ENCODE results near the gene FADS1. TPM values are rescaled to one million over a fixed set of nuclear protein-coding genes. Genes with fewer than 3 reads are reported as not detected.

FADS1 gene
- total and polyA plus RNA-seq, 2 of the 8 experiments (the other 6 are each of a cell fraction or from before 2014, with no cell fraction given): 115 to 141 TPM

DNA sequence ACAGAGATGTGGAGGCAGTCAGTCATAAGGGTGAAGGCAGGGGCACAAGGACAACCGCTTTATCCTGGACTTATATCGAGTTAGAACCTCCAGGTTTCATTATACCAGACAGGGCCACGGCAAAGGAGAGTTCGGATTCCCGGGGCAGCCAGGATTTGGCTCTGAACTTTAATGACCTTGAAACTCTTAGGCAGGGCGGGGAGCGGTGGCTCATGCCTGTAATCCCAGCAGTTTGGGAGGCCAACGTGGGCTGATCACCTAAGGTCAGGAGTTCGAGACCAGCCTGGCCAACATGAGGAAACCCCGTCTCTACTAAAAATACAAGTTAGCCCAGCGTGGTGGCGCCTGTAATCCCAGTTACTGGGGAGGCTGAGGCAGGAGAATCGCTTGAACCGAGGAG, 65.4 kb downstream of the FADS1 start:
- H3K4me1 ChIP-seq (replicated peaks in 1 of 4; ENCODE audit: control insufficient read depth in 3 of 4, insufficient read depth in 4 of 4, low read length in 3 of 4): peaks cover 6 to 28% (median 16%) of the 10 kb centered on the region in 4 experiments
- FAIRE-seq: no peak
- TF ChIP-seq CBX8 (IDR thresholded peaks at IDR 0.05; ENCODE audit: borderline replicate concordance, low read depth, low read length) (no peak), CHD2 (IDR thresholded peaks at IDR 0.05; ENCODE audit: low read length) (no peak), CEBPB (IDR thresholded peaks at IDR 0.05; ENCODE audit: low read depth, low read length) (no peak), YY1 (IDR thresholded peaks at IDR 0.05; ENCODE audit: low read depth, low read length) (no peak), ASH2L (IDR thresholded peaks at IDR 0.05; ENCODE audit: low read length) (no peak), SP2 (IDR thresholded peaks at IDR 0.05; ENCODE audit: low read length) (no peak), SIX5 (IDR thresholded peaks at IDR 0.05; ENCODE audit: low read depth, low read length) (no peak), TAF7 (optimal IDR thresholded peaks at IDR 0.05; ENCODE audit: borderline replicate concordance, low read depth, low read length) (no peak), CHD1 (IDR thresholded peaks at IDR 0.05; ENCODE audit: low read depth, low read length) (no peak), BRCA1 (IDR thresholded peaks at IDR 0.05; ENCODE audit: low read depth, low read length) (no peak), CBX5 (IDR thresholded peaks at IDR 0.05; ENCODE audit: low read depth, low read length) (no peak), TCF12 (IDR thresholded peaks at IDR 0.05; ENCODE audit: low read depth, low read length) (no peak), KDM4A (IDR thresholded peaks at IDR 0.05; ENCODE audit: low read depth, low read length, severe bottlenecking) (no peak)
- TF ChIP-seq, protein P1, sequence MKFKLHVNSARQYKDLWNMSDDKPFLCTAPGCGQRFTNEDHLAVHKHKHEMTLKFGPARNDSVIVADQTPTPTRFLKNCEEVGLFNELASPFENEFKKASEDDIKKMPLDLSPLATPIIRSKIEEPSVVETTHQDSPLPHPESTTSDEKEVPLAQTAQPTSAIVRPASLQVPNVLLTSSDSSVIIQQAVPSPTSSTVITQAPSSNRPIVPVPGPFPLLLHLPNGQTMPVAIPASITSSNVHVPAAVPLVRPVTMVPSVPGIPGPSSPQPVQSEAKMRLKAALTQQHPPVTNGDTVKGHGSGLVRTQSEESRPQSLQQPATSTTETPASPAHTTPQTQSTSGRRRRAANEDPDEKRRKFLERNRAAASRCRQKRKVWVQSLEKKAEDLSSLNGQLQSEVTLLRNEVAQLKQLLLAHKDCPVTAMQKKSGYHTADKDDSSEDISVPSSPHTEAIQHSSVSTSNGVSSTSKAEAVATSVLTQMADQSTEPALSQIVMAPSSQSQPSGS (IDR thresholded peaks at IDR 0.05; ENCODE audit: low read length): no peak

More for the DNA sequence above, 65.4 kb downstream of the FADS1 start:
- no peaks in the 10 kb centered on the region for H3K9me3 ChIP-seq (ENCODE audit: insufficient read depth in 2 of 2, low read depth in 1 of 2, low read length in 1 of 2)
- H3K18ac ChIP-seq (ENCODE audit: extremely low read depth, low read length): no peak overlapping the region
- no peaks in the 10 kb centered on the region; the same call in 1 of the 2 replicates for H3K23me2 ChIP-seq (ENCODE audit: low read depth, low read length)
- no peak overlapping the region for H2BK20ac ChIP-seq (ENCODE audit: low read length)
- H4K20me1 ChIP-seq (replicated peaks in 1 of 2; ENCODE audit: control insufficient read depth in 1 of 2, insufficient read depth in 2 of 2, low read length in 2 of 2): no peaks in the 10 kb centered on the region
- no peak overlapping the region for H3K9ac ChIP-seq (replicated peaks in 1 of 4; ENCODE audit: extremely low read depth in 1 of 4, low read depth in 3 of 4, low read length in 3 of 4)
- H2BK120ac ChIP-seq (replicated peaks; ENCODE audit: low read depth, low read length): no peak overlapping the region
- no peaks in the 10 kb centered on the region for H3K79me1 ChIP-seq (ENCODE audit: low read depth, low read length)
- no peak overlapping the region for H3K14ac ChIP-seq (ENCODE audit: insufficient read length)
- no peak overlapping the region for H3K23ac ChIP-seq (ENCODE audit: insufficient read length)
- WGBS, 2 experiments (ENCODE audit: extremely low coverage in 1 of 2, insufficient coverage in 1 of 2, insufficient read length in 1 of 2, insufficient replicate concordance in 2 of 2, low coverage in 1 of 2, low lambda C conversion rate in 2 of 2, missing lambda C conversion rate in 1 of 2): 92% methylated on average over 14 of the region's 14 CpGs; no CpG with 5 or more reads in 1 of the 2 experiments
- H3K27ac ChIP-seq (ENCODE audit: low read depth, low read length): no peak overlapping the region
- no peak for DNase-seq (ENCODE audit: low read depth in 1 of 2, low spot score in 2 of 2)
- H4K5ac ChIP-seq (ENCODE audit: insufficient read length, low read depth, low read length): no peak overlapping the region
- no peak overlapping the region for H4K8ac ChIP-seq (ENCODE audit: extremely low read depth, insufficient read depth, low read length)
- no peak overlapping the region for H2BK15ac ChIP-seq (ENCODE audit: low read length)
- H2AFZ ChIP-seq (ENCODE audit: low read length): no peak overlapping the region
- peaks cover 4 to 21% (median 16%) of the 10 kb centered on the region in 4 experiments for H3K27me3 ChIP-seq (replicated peaks in 1 of 4; ENCODE audit: control insufficient read depth in 3 of 4, extremely low read depth in 1 of 4, insufficient read depth in 3 of 4, low read length in 3 of 4)
- no peak overlapping the region for H3K4ac ChIP-seq (replicated peaks; ENCODE audit: insufficient read length, low read depth, low read length)
- H2BK12ac ChIP-seq (ENCODE audit: low read depth, low read length): no peak overlapping the region
- H3K56ac ChIP-seq (replicated peaks; ENCODE audit: insufficient read length, low read depth, low read length): no peak overlapping the region
- no peaks in the 10 kb centered on the region for H3K79me2 ChIP-seq (ENCODE audit: control insufficient read depth in 1 of 2, insufficient read depth in 2 of 2, low read length in 2 of 2)
- no peak overlapping the region for H4K91ac ChIP-seq (replicated peaks; ENCODE audit: insufficient read length, low read length)
- no peaks in the 10 kb centered on the region for H3K36me3 ChIP-seq (ENCODE audit: control insufficient read depth in 2 of 4, insufficient read depth in 4 of 4, low read length in 3 of 4)
- POLR2A ChIA-PET (ENCODE audit: partially characterized antibody): interaction anchor here (1.0 to 8.9 kb wide), 2 partner anchors 39 to 56 kb away, joined by 3 to 87 read pairs; partner anchors contain the start of genes FEN1 and TMEM258
- no peak overlapping the region for H2BK5ac ChIP-seq (ENCODE audit: low read depth, low read length)
- CTCF ChIA-PET (ENCODE audit: partially characterized antibody): interaction anchor here (0.8 to 9.2 kb wide), 9 partner anchors 8 to 44 kb away, joined by 3 to 168 read pairs (median 28); partner anchors contain the start of genes FEN1 and TMEM258
- no peak overlapping the region for H3K4me3 ChIP-seq (ENCODE audit: extremely low read depth in 1 of 4, insufficient read depth in 2 of 4, low read depth in 3 of 4, low read length in 4 of 4)
- H2AK5ac ChIP-seq (ENCODE audit: low read depth, low read length): no peak overlapping the region
- H3K4me2 ChIP-seq (ENCODE audit: insufficient read depth in 1 of 2, low read depth in 2 of 2, low read length in 2 of 2): no peak overlapping the region
